NCI-H345 (cell line): ENCODE results near the gene SORCS2.

Experiments used
- DNase-seq: peaks from one replicate; lab custom pipeline; 2025; lab: John Stamatoyannopoulos, UW

SORCS2 gene

GRCh38 chr4:7270121-7270520 lies 77.8 kb downstream of the SORCS2 start:
- DNase-seq = no peak

- DNase-seq = no peak
Observed at GRCh38 chr4:7272404-7272803, 80.1 kb downstream of the SORCS2 start.

DNA sequence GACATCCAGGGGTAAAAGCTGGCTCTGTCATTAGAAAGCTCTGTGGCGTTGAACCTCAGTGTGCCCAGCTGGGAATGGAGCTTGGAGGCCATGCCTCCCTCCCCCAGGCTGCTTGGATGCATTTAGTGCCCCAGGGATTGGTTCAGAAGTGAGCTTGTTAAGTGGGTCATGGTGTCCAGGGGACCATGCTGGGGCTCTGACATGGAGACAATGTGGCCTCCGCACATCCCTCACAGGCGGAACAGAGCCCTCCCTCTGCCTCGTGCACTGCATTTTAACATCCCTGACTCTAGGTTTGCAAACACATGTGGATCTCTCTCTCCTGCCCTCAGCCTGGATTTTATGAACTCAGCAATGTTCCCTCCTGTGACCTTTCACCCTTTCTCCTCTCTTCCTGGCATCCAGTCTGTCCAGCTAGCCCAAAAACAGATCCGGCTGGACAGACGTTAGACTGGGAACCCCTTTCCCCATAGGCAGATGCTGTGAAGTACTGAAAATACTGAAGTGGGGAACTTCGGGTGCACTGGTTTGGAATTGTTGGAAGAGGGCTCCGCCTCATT lies 81.5 kb downstream of the SORCS2 start:
- no peak for DNase-seq

GRCh38 chr4:7275067-7275466 lies 82.7 kb downstream of the SORCS2 start:
- DNase-seq = no peak

DNA sequence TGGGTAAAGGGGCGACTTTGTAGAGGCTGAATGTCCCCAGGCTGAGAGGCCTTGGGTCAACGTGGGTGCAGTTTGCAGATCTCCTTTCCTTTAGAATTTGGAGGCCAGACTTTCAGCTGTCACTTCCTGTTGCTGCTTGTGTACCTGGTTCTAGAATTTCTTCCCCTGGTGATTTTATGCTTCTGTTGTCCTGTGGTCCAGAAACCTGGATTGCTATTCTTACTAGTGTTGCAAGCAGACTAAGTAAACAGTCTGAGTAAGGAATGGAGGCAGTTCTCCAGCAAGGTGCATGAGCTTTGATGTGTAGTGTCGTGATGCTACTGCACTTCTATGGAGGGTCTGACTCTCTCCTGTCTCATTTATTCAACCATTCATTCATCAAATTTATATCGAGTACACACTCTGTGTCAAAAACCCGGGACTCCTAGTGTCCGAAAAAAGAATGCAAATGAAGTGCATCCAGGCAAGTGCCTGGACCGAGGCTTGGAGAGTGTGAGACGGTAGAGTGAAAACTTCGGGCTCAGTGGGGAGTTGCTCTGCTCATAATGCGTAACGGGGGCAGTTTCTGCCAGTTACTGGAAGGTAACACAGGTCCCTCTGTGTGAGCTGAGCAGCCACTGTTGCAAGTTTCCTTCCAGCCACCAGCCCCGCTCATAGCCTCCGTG lies 83.3 kb downstream of the SORCS2 start:
- no peak for DNase-seq

- DNase-seq = no peak
Observed at GRCh38 chr4:7276515-7276914, 84.2 kb downstream of the SORCS2 start.

- no peak for DNase-seq
Observed at GRCh38 chr4:7278071-7278765, 85.9 kb downstream of the SORCS2 start.

GRCh38 chr4:7278981-7279380 lies 86.6 kb downstream of the SORCS2 start:
- no peak for DNase-seq

- no peak for DNase-seq
Observed at GRCh38 chr4:7279902-7280301, 87.6 kb downstream of the SORCS2 start.

DNA sequence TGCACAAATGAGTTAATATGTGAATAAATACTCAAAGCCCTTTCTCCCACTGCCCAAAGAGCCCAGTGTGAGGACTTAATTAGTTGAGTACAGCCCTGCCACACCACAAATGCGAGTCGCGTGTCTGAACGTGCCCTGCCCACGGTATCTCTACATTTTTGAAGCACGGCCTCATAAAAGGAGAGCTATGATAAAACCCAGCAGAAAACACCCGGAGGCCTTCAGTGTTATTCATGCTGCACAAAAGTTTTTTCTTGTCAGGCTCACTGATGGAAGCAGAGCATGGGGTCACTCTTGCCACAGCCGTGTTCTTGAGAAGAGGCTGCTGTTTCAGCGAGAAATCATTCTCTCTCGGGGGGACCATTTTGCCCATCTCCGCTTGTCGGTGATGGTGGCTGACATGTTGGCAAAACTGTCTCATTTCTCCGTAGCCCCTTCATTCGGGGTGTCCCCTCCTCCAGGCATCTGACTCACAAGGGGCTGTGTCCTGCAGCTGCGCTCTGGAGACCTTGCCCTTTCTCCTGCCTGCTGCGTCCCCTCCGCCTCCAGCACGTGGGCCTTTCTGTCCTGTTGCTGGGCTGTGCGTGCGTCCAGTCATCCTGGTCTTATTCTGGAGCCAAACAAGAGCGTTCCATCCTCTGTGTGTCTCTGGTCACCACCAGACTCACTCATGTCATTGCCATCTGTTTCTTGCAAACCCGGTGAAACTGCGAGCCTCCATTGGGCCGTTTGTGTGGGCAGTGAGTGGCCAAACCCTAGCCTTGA lies 88.8 kb downstream of the SORCS2 start:
- DNase-seq = no peak

GRCh38 chr4:7281691-7282665 lies 89.6 kb downstream of the SORCS2 start:
- DNase-seq = no peak

DNA sequence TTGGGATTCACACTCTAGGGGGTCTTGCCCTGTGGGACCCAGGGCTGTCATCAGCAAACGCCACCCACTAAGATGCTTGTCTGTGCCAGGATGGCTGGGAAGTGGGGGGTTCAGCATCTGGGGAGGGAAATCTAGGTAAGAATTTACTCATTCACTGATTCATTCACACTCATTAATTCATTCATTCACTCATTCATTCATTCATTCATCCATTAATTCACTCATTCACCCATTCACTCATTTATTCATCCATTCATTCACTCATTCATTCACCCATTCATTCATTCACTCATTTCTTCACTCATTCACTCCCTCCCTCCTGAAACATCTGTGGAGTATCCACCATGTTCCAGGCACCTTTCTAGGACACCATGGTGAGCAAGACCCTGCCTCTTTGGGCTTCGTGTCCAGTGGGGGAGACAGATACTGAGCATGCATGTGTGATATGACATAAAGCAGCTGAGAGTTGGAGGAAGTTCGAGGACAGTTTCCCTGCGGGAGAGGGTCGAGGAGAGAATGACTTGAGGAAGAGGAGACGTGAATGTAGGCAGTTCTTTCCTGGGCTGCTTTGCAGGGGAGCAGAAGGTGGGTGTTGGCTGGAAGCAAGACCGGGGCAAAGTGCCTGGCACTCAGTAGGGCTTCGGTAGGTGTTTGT lies 90.6 kb downstream of the SORCS2 start:
- DNase-seq = no peak

- DNase-seq = no peak
Observed at GRCh38 chr4:7285244-7286094, 93.1 kb downstream of the SORCS2 start.

DNA sequence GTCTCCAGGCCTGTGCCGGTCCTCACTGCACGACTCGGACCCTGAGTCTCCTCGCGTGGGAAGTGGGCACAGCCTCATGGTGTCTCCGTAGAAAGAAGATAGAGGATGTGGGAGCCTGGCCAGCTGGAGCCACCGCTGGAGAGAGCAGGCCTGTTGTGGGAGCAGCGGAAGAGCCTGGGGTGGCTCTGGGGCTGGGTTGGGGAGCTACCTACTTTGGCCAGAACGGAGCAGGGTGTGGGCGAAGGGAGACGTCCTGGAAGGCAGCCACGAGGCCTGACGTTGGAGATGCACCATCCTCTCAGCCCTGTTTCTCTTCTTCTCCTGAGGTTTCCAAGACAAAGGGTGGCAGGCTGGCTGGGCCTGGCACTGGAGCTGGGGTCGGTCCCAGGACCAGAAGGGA lies 93.8 kb downstream of the SORCS2 start:
- DNase-seq = no peak

DNA sequence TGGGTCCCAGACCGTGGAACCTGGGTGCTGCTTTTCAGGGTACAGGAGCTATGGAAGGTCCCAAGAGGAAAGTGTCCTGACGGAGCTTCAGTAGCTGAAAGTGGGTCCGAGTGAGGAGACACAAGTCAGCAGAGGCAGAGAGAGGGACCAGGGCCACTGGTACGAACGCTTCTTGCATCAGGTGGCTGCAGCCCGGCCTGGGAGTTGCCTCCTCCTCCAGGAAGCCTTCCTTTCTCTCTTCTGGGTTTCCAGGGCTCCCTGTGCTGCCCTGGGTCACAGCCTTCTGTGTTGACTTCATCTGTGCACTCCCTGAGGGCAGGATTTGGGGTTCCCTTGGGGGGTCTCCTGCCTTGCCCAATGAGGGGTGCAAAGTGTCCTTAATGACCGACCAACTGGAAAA lies 94.5 kb downstream of the SORCS2 start:
- DNase-seq = no peak

DNA sequence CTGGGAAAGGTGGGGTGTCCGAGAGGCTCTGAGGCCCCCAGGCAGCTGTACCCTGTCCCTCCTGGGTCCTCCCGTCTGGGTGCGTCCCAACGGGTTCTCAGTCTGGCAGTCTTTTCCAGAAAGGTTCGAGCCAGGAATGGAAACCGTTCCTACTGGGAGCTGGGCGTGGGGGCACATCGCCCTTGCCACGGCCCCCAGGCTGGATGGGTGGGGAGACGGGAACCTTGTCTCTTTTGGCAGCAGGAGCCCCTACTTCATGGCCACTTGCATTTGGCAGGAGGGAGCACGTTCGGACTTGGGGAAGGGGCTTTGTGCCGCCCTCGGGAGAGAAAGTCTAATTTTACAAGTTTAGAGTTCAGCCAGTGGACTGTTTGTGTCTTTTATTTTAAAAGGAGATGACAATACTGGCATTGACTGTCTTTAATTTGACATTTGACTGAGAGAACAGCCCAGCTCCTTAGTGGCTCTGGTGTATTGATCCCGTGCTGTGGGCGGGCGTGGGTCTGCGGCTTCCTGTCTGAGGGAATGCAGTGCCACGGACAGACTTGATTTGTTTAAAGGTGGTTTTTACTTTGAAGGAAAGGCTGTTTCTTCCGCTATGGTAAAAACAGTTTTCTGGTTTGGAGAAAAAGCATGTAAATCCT lies 95.1 kb downstream of the SORCS2 start:
- no peak for DNase-seq

DNA sequence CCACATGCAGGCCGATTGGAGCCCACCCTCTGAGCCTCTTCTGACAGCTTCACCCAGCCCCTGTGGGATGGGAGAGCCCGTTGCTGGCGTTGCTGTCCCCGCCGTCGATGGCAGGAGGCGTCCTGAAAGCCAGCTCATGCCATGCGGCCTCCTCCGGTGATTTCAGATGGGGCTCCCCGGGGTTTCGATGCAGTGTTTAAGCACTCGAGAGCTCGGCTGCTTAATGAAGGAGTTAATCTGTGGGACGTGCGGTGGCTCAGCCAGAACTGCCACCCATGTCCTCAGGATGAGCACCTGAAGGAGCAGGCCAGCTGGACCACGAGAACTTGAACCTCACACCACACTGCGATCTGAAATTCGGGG lies 95.6 kb downstream of the SORCS2 start:
- DNase-seq = no peak

- no peak for DNase-seq
Observed at GRCh38 chr4:7288751-7289523, 96.6 kb downstream of the SORCS2 start.

DNA sequence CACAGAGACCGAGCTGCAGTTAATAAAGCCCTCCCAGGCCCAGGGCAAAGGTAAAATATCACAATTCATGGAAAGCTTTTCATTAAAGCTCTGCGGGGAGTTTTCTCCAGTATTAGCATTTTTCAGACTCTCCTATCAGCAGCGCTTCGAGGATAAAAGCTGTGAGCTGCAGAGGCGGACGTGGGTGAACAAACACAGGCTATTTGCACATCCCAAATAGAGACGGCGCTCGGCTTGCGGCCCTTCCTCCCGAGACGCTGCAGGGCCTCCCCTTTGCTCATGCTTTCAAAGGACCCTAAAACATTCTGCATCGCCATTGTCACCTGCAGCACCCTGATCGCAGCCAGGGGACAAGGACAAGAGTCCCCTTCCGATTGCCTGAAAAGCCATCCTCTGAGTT lies 97.3 kb downstream of the SORCS2 start:
- DNase-seq = no peak
